Uterus (tissue), 2 donors: ENCODE measurements around the gene GBA2.

Source experiments
- CTCF ChIP-seq, 4 experiments: fragments of 200-600 bp in 2 of 4; fragments of 450-650 bp in 2 of 4; sonication (generic) in 2 of 4; IDR thresholded peaks; one replicate each; pipeline ENCODE4 v1.5.1; 2016 to 2019; ENCODE audit warnings: antibody characterized with exemption in 4 of 4, mild to moderate bottlenecking in 2 of 4, moderate library complexity in 1 of 4
- POLR2A ChIP-seq, 2 donors: fragments of 450-650 bp; IDR thresholded peaks; one replicate each; pipeline ENCODE4 v1.6.1; 2016; ENCODE audit warnings: antibody characterized with exemption in 2 of 2, mild to moderate bottlenecking in 1 of 2, moderate library complexity in 1 of 2

GRCh38 chr9:35690614-35691333, 58.3 kb downstream of the GBA2 start:
- TF ChIP-seq CTCF (IDR thresholded peaks at IDR 0.05) (peak in 1 of 4 experiments; percentile 5), POLR2A (IDR thresholded peaks at IDR 0.05) (peak; percentile 54 to 77)
